HepG2 (cell line): ENCODE data around the gene EIF4ENIF1. TPM values are rescaled to one million over a fixed set of nuclear protein-coding genes. Genes with fewer than 3 reads are reported as not detected.
A peak's percentile ranks its signal among the peaks of the same experiment; 100 is the strongest.

Source experiments
- EED ChIP-seq: sonication (generic); formaldehyde crosslinking; IDR thresholded peaks from 2 replicates; pipeline ENCODE4 v1.5.0; 2020; ENCODE audit warnings: mild to moderate bottlenecking, missing genetic modification reagents
- ELF4 ChIP-seq: sonication (generic); formaldehyde crosslinking; IDR thresholded peaks from 2 replicates; pipeline ENCODE4 v1.5.0; 2020; ENCODE audit warnings: missing genetic modification reagents, mild to moderate bottlenecking, moderate library complexity, borderline replicate concordance
- IRX3 ChIP-seq: sonication (generic); formaldehyde crosslinking; IDR thresholded peaks from 2 replicates; pipeline ENCODE4 v1.8.1; 2023; ENCODE audit warnings: mild to moderate bottlenecking, low read depth, missing genetic modification reagents, borderline replicate concordance
- KLF15 ChIP-seq: sonication (generic); formaldehyde crosslinking; IDR thresholded peaks from 2 replicates; pipeline ENCODE4 v1.8.1; 2023; ENCODE audit warnings: borderline replicate concordance, mild to moderate bottlenecking, inconsistent platforms, missing genetic modification reagents, mixed read lengths
- NFIB ChIP-seq: sonication (generic); formaldehyde crosslinking; IDR thresholded peaks from 2 replicates; pipeline ENCODE4 v1.9.0; 2021; ENCODE audit warnings: missing genetic modification reagents, mild to moderate bottlenecking, borderline replicate concordance
- REL ChIP-seq: sonication (generic); formaldehyde crosslinking; conservative IDR thresholded peaks from 2 replicates; pipeline ENCODE4 v1.8.0; 2022; ENCODE audit warnings: mild to moderate bottlenecking, missing genetic modification reagents, moderate library complexity
- SMARCE1 ChIP-seq: fragments of 450-650 bp; IDR thresholded peaks from 2 replicates; pipeline ENCODE4 v1.6.1; 2017; ENCODE audit warnings: borderline replicate concordance
- SOX13 ChIP-seq, 3 experiments: fragments of 450-650 bp in 1 of 3; sonication (generic) in 1 of 3; formaldehyde crosslinking in 1 of 3; IDR thresholded peaks in 2 of 3; conservative IDR thresholded peaks in 1 of 3; 2 replicates each; pipeline versions ENCODE4 v1.5.0 to v1.6.1; 2016 to 2020; ENCODE audit warnings: antibody characterized with exemption in 1 of 3, mild to moderate bottlenecking in 1 of 3, missing compliant biosample characterization in 1 of 3, missing genetic modification reagents in 1 of 3, moderate library complexity in 1 of 3
- TGIF2 ChIP-seq: IDR thresholded peaks from 2 replicates; pipeline ENCODE4 v1.6.1; 2016; ENCODE audit warnings: control low read depth, missing compliant biosample characterization
- THAP8 ChIP-seq: sonication (generic); formaldehyde crosslinking; IDR thresholded peaks from 2 replicates; pipeline ENCODE4 v1.5.1; 2020; ENCODE audit warnings: missing genetic modification reagents, mild to moderate bottlenecking, borderline replicate concordance
- WIZ ChIP-seq: sonication (generic); formaldehyde crosslinking; IDR thresholded peaks from 2 replicates; pipeline ENCODE4 v1.5.1; 2020; ENCODE audit warnings: mild to moderate bottlenecking, missing genetic modification reagents
- ZNF230 ChIP-seq: sonication (generic); formaldehyde crosslinking; IDR thresholded peaks from 2 replicates; pipeline ENCODE4 v1.4.0; 2020; ENCODE audit warnings: mild to moderate bottlenecking, missing genetic modification reagents
- ZNF512 ChIP-seq: sonication (generic); formaldehyde crosslinking; IDR thresholded peaks from 2 replicates; pipeline ENCODE4 v1.4.0; 2020; ENCODE audit warnings: mild to moderate bottlenecking, missing genetic modification reagents
- ZNF7 ChIP-seq: IDR thresholded peaks from 2 replicates; pipeline ENCODE4 v1.6.1; 2016; ENCODE audit warnings: missing biosample characterization, missing genetic modification reagents
- polyA plus RNA-seq, 8 experiments: library from polyadenylated mRNA; depleted of rRNA in 3 of 8; stranded (reverse) in 7 of 8; unstranded in 1 of 8; fragments of >200 nt; fragmentation: Illumina TruSeq in 4 of 8; extraction: Trizol in 4 of 8; gene quantifications; 2 replicates each; pipeline versions ENCODE4 v1.2.1 to v1.2.3, GENCODE V29; 2011 to 2016; ENCODE audit warnings: low read depth in 4 of 8, missing spikeins in 1 of 8, mixed read lengths in 1 of 8; ENCODE audit not compliant: insufficient read depth in 1 of 8
- total RNA-seq, 5 experiments: library from RNA; depleted of rRNA; stranded (reverse); fragments of >200 nt; fragmentation: Illumina TruSeq; extraction: Trizol; gene quantifications; 2 replicates each; pipeline ENCODE4 v1.2.3, GENCODE V29; 2016; ENCODE audit warnings: low read depth in 1 of 5
- TF ChIP-seq, protein P1 (sequence below): fragments of 450-650 bp; IDR thresholded peaks from 2 replicates; pipeline ENCODE4 v1.6.1; 2017; ENCODE audit warnings: mild to moderate bottlenecking

The EIF4ENIF1 gene
- total and polyA plus RNA-seq, 2 of the 13 experiments (the other 11 are each of a cell fraction or from before 2014, with no cell fraction given) = 11.9 to 12.3 TPM

DNA sequence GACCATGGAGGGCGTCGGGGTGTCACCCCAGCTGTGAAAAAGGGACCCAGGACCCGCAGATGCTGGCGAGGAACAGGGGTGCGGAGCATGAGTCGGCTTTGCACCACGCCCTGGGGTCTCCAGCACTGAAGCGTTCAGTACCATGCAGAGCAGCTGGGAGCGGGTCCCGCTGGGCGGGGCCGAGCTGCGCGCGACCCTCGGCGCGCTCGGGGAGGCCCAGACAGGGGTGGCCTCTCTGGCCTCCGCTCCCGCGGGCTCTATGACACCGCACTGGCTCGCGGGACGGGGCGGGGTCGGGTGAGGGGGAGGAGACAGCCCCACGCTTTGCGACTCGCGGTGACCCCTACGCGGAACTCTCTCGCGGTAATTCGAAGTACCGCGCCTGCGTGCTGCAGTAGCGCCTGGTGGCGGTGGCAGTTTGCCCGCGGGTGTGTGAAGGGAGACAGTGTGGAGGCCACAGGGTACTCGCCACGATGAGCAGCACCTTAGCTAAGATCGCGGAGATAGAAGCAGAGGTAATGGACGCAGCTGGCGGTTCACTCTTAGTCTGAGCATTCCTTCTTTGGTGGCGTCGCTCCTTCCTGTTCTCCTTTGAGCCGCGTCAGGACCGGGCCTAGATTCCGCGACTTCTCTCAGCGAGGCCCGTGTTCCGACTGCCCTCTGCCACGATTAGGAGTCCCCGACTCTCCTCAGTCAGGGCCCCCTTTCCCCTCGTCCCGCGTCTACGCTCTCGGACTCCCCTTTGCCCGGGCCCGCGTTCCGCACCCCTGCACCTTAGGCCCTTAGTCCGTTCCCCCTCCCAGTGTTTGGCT, 90.2 kb downstream of the EIF4ENIF1 start, which contains the start of gene DRG1 (continued):
- TF ChIP-seq ZNF512 (CRISPR knock-in tag) (no peak), TGIF2 (CRISPR knock-in tag) (no peak), EED (CRISPR knock-in tag) (peak; percentile 57; the same call in 1 of the 2 replicates), ZNF7 (CRISPR knock-in tag) (0 out of 2 replicates have a peak, but pooled peaks have one; percentile 5), WIZ (CRISPR knock-in tag) (no peak), NFIB (no peak), SOX13 (IDR thresholded peaks at IDR 0.05) (peak; percentile 31; the same call in 1 of the 2 replicates), SOX13 (CRISPR knock-in tag; conservative IDR thresholded peaks at IDR 0.05 in 1 of 2, IDR thresholded peaks at IDR 0.05 in 1 of 2) (peak in 1 of 2 experiments; percentile 34; a peak in 2 of 4 replicates), THAP8 (CRISPR knock-in tag) (no peak; the same call in 1 of the 2 replicates), REL (CRISPR knock-in tag) (no peak), IRX3 (CRISPR knock-in tag) (no peak), ELF4 (CRISPR knock-in tag) (no peak; the same call in 1 of the 2 replicates), ZNF230 (CRISPR knock-in tag) (0 out of 2 replicates have a peak, but pooled peaks have one; percentile 87), KLF15 (CRISPR knock-in tag) (no peak), SMARCE1 (no peak)
- TF ChIP-seq, protein P1, sequence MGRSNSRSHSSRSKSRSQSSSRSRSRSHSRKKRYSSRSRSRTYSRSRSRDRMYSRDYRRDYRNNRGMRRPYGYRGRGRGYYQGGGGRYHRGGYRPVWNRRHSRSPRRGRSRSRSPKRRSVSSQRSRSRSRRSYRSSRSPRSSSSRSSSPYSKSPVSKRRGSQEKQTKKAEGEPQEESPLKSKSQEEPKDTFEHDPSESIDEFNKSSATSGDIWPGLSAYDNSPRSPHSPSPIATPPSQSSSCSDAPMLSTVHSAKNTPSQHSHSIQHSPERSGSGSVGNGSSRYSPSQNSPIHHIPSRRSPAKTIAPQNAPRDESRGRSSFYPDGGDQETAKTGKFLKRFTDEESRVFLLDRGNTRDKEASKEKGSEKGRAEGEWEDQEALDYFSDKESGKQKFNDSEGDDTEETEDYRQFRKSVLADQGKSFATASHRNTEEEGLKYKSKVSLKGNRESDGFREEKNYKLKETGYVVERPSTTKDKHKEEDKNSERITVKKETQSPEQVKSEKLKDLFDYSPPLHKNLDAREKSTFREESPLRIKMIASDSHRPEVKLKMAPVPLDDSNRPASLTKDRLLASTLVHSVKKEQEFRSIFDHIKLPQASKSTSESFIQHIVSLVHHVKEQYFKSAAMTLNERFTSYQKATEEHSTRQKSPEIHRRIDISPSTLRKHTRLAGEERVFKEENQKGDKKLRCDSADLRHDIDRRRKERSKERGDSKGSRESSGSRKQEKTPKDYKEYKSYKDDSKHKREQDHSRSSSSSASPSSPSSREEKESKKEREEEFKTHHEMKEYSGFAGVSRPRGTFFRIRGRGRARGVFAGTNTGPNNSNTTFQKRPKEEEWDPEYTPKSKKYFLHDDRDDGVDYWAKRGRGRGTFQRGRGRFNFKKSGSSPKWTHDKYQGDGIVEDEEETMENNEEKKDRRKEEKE = no peak
